Neutrophil (primary cell): Measurements from ENCODE around the gene ZSWIM8.

ENCODE experiments used
- H3K27ac ChIP-seq: fragments of 200-600 bp; sonication (generic); 2 replicates; pipeline ENCODE4 v1.5.1; 2016; ENCODE audit warnings: mild to moderate bottlenecking, moderate library complexity
- H3K27me3 ChIP-seq: fragments of 200-600 bp; sonication (generic); 2 replicates; pipeline ENCODE4 v1.6.0; 2016; ENCODE audit warnings: mild to moderate bottlenecking
- H3K36me3 ChIP-seq: fragments of 200-600 bp; sonication (generic); 2 replicates; pipeline ENCODE4 v1.5.1; 2017
- H3K4me1 ChIP-seq, 2 experiments: fragments of 200-600 bp in 1 of 2; sonication (generic) in 1 of 2; 1 replicate in 1 of 2; 2 replicates in 1 of 2; pipeline versions ENCODE4 v1.5.1 to v1.6.1; 2013 to 2016; ENCODE audit warnings: low read depth in 1 of 2, low read length in 1 of 2, mild to moderate bottlenecking in 1 of 2, moderate library complexity in 1 of 2; ENCODE audit not compliant: control insufficient read depth in 1 of 2, insufficient read depth in 1 of 2
- H3K4me3 ChIP-seq, 2 experiments: fragments of 200-600 bp in 1 of 2; sonication (generic) in 1 of 2; 1 replicate in 1 of 2; 2 replicates in 1 of 2; pipeline ENCODE4 v1.5.1; 2013 to 2016; ENCODE audit warnings: low read depth in 1 of 2, low read length in 1 of 2, mild to moderate bottlenecking in 1 of 2, moderate library complexity in 1 of 2
- H3K9me3 ChIP-seq: fragments of 200-600 bp; sonication (generic); 2 replicates; pipeline ENCODE4 v1.5.1; 2016
- TF ChIP-seq, protein P1 (sequence below): fragments of 200-600 bp; sonication (generic); IDR thresholded peaks from 2 replicates; pipeline ENCODE4 v1.5.1; 2016; ENCODE audit warnings: antibody characterized with exemption

ZSWIM8 gene

GRCh38 chr10:73840403-73841060 is 55.1 kb downstream of the ZSWIM8 start:
- no peaks in the 10 kb centered on the region for H3K27me3 ChIP-seq
- H3K27ac ChIP-seq = no peak overlapping the region
- H3K36me3 ChIP-seq = peaks cover 97% of the 10 kb centered on the region
- TF ChIP-seq, protein P1, sequence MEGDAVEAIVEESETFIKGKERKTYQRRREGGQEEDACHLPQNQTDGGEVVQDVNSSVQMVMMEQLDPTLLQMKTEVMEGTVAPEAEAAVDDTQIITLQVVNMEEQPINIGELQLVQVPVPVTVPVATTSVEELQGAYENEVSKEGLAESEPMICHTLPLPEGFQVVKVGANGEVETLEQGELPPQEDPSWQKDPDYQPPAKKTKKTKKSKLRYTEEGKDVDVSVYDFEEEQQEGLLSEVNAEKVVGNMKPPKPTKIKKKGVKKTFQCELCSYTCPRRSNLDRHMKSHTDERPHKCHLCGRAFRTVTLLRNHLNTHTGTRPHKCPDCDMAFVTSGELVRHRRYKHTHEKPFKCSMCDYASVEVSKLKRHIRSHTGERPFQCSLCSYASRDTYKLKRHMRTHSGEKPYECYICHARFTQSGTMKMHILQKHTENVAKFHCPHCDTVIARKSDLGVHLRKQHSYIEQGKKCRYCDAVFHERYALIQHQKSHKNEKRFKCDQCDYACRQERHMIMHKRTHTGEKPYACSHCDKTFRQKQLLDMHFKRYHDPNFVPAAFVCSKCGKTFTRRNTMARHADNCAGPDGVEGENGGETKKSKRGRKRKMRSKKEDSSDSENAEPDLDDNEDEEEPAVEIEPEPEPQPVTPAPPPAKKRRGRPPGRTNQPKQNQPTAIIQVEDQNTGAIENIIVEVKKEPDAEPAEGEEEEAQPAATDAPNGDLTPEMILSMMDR = no peak
- no peak overlapping the region for H3K4me3 ChIP-seq
- no peaks in the 10 kb centered on the region for H3K9me3 ChIP-seq
- peaks cover 8 to 10% of the 10 kb centered on the region in 2 experiments for H3K4me1 ChIP-seq

DNA sequence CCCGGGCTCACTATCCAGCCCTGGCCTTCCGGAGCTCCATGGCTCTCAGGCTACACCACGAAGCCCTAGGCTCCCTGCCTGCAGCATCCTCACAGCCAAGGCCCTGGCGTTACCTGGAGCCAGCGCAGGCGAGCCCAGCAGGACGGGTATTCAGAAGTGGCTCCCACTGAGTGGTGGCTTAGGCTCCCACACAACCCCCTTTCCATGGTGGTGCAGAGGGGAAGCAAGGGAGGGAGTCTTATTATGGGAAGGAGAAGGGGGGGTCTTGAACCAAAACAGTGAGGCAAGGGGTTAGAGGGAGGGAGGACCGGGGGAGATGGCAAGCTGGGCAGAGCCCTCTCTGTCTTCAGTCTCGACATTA is 55.6 kb downstream of the ZSWIM8 start:
- H3K27ac ChIP-seq = no peak overlapping the region
- H3K4me3 ChIP-seq = no peak overlapping the region
- H3K4me1 ChIP-seq = peaks cover 8 to 10% of the 10 kb centered on the region in 2 experiments
- H3K27me3 ChIP-seq = no peaks in the 10 kb centered on the region
- H3K9me3 ChIP-seq = no peaks in the 10 kb centered on the region
- TF ChIP-seq, protein P1 = no peak
- H3K36me3 ChIP-seq = peaks cover 96% of the 10 kb centered on the region

DNA sequence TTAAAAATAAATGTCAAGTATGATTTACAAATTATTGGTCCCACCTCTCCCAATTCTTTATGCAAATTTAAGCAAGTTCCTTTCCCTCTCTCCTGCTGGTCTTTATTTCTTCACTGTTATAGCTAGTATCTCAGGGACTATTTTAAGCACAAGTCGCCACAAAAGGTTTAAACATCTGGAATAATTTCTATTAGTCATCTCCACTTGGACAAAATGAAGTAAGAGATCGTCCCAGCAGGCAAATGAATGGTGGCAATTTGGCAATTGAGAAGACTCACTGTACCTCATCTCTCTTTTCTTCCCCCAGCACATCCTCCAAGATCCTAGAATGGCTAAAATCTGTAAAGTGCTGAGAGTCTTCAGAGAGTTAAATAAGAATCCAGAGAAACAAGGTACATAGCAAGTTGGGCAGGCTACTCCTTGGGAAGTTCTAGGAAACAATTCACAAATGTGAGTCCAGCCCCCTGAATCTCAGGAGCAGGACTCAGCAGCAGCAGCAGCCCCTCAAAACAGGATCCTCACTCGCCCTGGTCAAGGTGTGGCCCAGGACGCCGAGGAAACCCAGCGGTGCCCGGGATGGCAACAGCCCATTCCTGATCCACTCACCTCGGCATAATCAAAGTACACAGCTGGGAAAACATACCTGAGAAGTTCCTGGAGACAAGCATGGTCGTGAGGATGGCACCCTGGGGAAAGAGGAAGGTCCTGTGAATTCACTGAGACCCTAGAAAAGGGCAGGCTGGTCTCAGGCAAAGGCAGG is 56.3 kb downstream of the ZSWIM8 start:
- Histone ChIP-seq H3K9me3 (no peaks in the 10 kb centered on the region), H3K4me3 (no peak overlapping the region), H3K36me3 (peaks cover 96% of the 10 kb centered on the region), H3K27me3 (no peaks in the 10 kb centered on the region), H3K27ac (peak overlapping the region; percentile 61), H3K4me1 (peaks cover 8 to 10% of the 10 kb centered on the region in 2 experiments)
- TF ChIP-seq, protein P1 = no peak

DNA sequence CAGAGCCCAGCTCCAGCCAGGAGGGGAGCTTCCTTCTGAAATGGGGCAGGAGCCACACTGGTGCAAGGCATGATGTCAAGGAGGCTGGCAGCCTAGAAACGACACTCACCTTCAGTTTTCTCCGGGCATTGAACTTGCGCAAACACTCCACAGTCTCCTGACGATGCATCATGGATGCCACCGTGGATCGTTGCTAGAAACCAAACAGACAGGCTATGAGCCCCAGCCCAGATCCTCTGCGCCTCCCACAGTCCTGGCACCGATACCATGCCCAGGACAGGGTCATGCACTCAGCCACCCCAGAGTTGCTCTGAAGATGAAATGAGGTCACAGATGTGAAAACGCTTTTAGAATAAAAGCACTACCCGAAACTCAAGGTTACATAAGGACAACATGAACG is 56.9 kb downstream of the ZSWIM8 start:
- H3K9me3 ChIP-seq = no peaks in the 10 kb centered on the region
- peak overlapping the region; percentile 61 for H3K27ac ChIP-seq
- H3K4me1 ChIP-seq = peaks cover 8 to 10% of the 10 kb centered on the region in 2 experiments
- H3K36me3 ChIP-seq = peaks cover 96% of the 10 kb centered on the region
- no peak overlapping the region for H3K4me3 ChIP-seq
- no peaks in the 10 kb centered on the region for H3K27me3 ChIP-seq
- TF ChIP-seq, protein P1 = no peak

GRCh38 chr10:73843261-73843660 is 57.9 kb downstream of the ZSWIM8 start:
- Histone ChIP-seq H3K4me1 (peaks cover 8 to 10% of the 10 kb centered on the region in 2 experiments), H3K9me3 (no peaks in the 10 kb centered on the region), H3K27ac (peak overlapping the region; percentile 61), H3K36me3 (peaks cover 96% of the 10 kb centered on the region), H3K27me3 (no peaks in the 10 kb centered on the region), H3K4me3 (no peak overlapping the region)
- TF ChIP-seq, protein P1 = no peak
